WTC11 (cell line): ENCODE measurements around the gene GPNMB.

Source experiments
- CREM ChIP-seq: sonication (generic); formaldehyde crosslinking; IDR thresholded peaks from 2 replicates; pipeline ENCODE4 v1.8.1; 2022; ENCODE audit warnings: mild to moderate bottlenecking, missing genetic modification reagents, moderate library complexity
- HMGA2 ChIP-seq: fragments of 250-450 bp; sonication (Bioruptor Pico); IDR thresholded peaks from 2 replicates; pipeline ENCODE4 v1.4.0; 2021; ENCODE audit warnings: mild to moderate bottlenecking, moderate library complexity
- ZNF121 ChIP-seq: sonication (generic); formaldehyde crosslinking; IDR thresholded peaks from 2 replicates; pipeline ENCODE4 v1.8.0; 2023; ENCODE audit warnings: missing genetic modification reagents
- TF ChIP-seq, protein P1 (sequence below): sonication (generic); formaldehyde crosslinking; IDR thresholded peaks from 2 replicates; pipeline ENCODE4 v1.8.1; 2023; ENCODE audit warnings: mild to moderate bottlenecking, missing genetic modification reagents, moderate library complexity
- TF ChIP-seq, protein P2 (sequence below): fragments of 200-600 bp; IDR thresholded peaks from 2 replicates; pipeline ENCODE4 v1.8.0; 2022; ENCODE audit warnings: antibody characterized with exemption
- TF ChIP-seq, protein P3 (sequence below): sonication (generic); formaldehyde crosslinking; IDR thresholded peaks from 2 replicates; pipeline ENCODE4 v1.8.0; 2022; ENCODE audit warnings: missing genetic modification reagents

DNA sequence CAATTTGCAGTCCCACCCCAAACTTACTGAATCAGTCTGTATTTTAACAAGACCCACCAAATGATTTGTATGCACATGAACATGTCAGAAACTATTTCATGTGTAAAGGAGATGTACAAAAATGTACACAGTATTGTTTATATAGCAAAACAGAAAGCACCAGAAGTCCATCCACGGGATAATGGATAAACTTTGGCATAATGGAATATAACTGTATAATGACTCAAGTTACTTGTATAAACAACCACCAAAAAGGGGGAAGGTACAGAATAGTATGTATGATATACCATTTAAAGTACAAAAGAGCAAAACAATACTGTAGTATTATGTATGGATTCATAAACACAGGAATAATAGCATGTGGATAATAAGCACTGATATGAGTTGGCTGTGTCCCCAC is 42.3 kb upstream of the GPNMB start:
- TF ChIP-seq, protein P1, sequence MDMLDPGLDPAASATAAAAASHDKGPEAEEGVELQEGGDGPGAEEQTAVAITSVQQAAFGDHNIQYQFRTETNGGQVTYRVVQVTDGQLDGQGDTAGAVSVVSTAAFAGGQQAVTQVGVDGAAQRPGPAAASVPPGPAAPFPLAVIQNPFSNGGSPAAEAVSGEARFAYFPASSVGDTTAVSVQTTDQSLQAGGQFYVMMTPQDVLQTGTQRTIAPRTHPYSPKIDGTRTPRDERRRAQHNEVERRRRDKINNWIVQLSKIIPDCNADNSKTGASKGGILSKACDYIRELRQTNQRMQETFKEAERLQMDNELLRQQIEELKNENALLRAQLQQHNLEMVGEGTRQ (CRISPR knock-in tag): no peak
- TF ChIP-seq, protein P2, sequence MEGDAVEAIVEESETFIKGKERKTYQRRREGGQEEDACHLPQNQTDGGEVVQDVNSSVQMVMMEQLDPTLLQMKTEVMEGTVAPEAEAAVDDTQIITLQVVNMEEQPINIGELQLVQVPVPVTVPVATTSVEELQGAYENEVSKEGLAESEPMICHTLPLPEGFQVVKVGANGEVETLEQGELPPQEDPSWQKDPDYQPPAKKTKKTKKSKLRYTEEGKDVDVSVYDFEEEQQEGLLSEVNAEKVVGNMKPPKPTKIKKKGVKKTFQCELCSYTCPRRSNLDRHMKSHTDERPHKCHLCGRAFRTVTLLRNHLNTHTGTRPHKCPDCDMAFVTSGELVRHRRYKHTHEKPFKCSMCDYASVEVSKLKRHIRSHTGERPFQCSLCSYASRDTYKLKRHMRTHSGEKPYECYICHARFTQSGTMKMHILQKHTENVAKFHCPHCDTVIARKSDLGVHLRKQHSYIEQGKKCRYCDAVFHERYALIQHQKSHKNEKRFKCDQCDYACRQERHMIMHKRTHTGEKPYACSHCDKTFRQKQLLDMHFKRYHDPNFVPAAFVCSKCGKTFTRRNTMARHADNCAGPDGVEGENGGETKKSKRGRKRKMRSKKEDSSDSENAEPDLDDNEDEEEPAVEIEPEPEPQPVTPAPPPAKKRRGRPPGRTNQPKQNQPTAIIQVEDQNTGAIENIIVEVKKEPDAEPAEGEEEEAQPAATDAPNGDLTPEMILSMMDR: no peak
- TF ChIP-seq, protein P3, sequence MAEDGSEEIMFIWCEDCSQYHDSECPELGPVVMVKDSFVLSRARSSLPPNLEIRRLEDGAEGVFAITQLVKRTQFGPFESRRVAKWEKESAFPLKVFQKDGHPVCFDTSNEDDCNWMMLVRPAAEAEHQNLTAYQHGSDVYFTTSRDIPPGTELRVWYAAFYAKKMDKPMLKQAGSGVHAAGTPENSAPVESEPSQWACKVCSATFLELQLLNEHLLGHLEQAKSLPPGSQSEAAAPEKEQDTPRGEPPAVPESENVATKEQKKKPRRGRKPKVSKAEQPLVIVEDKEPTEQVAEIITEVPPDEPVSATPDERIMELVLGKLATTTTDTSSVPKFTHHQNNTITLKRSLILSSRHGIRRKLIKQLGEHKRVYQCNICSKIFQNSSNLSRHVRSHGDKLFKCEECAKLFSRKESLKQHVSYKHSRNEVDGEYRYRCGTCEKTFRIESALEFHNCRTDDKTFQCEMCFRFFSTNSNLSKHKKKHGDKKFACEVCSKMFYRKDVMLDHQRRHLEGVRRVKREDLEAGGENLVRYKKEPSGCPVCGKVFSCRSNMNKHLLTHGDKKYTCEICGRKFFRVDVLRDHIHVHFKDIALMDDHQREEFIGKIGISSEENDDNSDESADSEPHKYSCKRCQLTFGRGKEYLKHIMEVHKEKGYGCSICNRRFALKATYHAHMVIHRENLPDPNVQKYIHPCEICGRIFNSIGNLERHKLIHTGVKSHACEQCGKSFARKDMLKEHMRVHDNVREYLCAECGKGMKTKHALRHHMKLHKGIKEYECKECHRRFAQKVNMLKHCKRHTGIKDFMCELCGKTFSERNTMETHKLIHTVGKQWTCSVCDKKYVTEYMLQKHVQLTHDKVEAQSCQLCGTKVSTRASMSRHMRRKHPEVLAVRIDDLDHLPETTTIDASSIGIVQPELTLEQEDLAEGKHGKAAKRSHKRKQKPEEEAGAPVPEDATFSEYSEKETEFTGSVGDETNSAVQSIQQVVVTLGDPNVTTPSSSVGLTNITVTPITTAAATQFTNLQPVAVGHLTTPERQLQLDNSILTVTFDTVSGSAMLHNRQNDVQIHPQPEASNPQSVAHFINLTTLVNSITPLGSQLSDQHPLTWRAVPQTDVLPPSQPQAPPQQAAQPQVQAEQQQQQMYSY (CRISPR knock-in tag): no peak
- TF ChIP-seq CREM (CRISPR knock-in tag): no peak
- no peak for TF ChIP-seq HMGA2
- no peak for TF ChIP-seq ZNF121 (CRISPR knock-in tag)
